Activated CD4-positive, alpha-beta T cell treated with anti-CD3 and anti-CD28 coated beads for 36 hours (primary cell): ENCODE data around the gene TNS4. TPM values are rescaled to one million over a fixed set of nuclear protein-coding genes. Genes with fewer than 3 reads are reported as not detected.

Experiments
- ATAC-seq: fragments of 200-7000 bp; cut with Tn5 transposase; one replicate; pipeline ENCODE4 v1.10.0; 2021; ENCODE audit warnings: mild to moderate bottlenecking, moderate library complexity
- CTCF ChIA-PET: fragments of 350-600 bp; sonication (Branson Sonifier 250); formaldehyde crosslinking; loops from one replicate; lab custom pipeline; 2021; ENCODE audit warnings: antibody characterized with exemption; lab: Charles Lee
- POLR2A ChIA-PET: fragments of 350-600 bp; sonication (Branson Sonifier 250); formaldehyde crosslinking; loops from one replicate; lab custom pipeline; 2021; ENCODE audit warnings: antibody characterized with exemption, inconsistent platforms; lab: Charles Lee
- DNase-seq: peaks from one replicate; pipeline ENCODE4 v3.0.0-alpha.2; 2020
- H3K27ac Mint-ChIP-seq: one replicate; pipeline ENCODE4 v1.8.0; 2021; ENCODE audit warnings: mixed read lengths
- H3K27me3 Mint-ChIP-seq: one replicate; pipeline ENCODE4 v1.8.0; 2021; ENCODE audit warnings: mixed read lengths
- H3K36me3 Mint-ChIP-seq: one replicate; pipeline ENCODE4 v1.8.0; 2021; ENCODE audit warnings: low read depth, mixed read lengths
- H3K4me1 Mint-ChIP-seq: one replicate; pipeline ENCODE4 v1.8.0; 2021; ENCODE audit warnings: mixed read lengths
- H3K4me3 Mint-ChIP-seq: one replicate; pipeline ENCODE4 v1.8.0; 2021; ENCODE audit warnings: mild to moderate bottlenecking, moderate library complexity, mixed read lengths
- H3K9me3 Mint-ChIP-seq: one replicate; pipeline ENCODE4 v1.8.0; 2021; ENCODE audit warnings: low read depth, mixed read lengths
- intact Hi-C, 2 experiments: fragments of 100-400 bp; cut with DNase I in 1 of 2; cut with micrococcal nuclease in 1 of 2; formaldehyde crosslinking; loops; one replicate each; pipeline versions ENCODE4 v1.14.2 to v1.15.1; 2022 to 2024; cut with DNase I, micrococcal nuclease
- total RNA-seq, 2 experiments: library from RNA; stranded (reverse); gene quantifications; one replicate each; pipeline ENCODE4 v1.2.3, GENCODE V29; 2021

The TNS4 gene
- total RNA-seq, 2 experiments from 2014 or later, result 10.8 to 12.8 TPM

DNA sequence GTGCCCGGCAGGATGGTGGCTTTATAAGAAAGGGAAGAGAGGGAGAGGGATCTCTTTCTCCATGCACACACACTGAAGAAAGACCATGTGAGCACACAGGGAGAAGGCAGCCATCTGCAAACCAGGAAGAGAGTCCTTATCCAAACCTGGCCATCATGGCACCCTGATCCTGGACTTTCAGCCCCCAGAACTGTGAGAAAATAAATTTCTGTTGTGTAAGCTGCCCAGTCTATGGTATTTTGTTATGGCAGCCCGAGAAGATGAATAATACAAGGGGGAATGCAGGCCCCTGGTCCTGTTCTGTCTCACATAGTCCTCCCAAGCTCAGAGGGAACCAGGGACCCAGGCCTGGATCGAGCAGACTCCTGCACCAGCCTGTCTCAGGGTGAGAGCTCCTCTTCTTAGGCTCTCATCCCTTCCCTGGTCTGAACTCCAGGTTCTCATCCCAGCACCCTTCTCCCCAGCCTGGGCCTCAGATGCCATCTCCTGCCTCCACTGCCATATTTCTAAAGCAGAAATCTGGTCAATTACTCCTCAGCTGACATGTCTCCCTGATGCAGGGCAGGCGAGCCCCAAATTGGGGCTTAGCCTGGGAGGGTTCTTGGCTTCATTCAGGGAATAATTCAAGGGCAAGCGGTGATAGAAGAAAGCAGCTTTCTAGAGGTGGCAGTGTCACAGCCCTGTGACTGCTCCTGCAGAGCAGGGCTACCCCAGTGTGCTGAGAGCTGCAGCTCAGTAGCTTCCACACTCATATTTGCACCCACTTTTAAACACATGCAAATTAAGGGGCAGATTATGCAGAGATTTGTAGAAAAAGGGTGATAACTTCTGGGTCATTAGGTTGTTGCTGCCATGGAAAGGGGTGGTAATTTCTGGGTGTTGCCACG is 29.3 kb downstream of the TNS4 start:
- ChIA-PET POLR2A (interaction anchor here (0.6 kb wide), 1 partner anchor 143 kb away, joined by 14 read pairs; no protein-coding TSS in a partner anchor), CTCF (interaction anchor here (0.8 to 1.3 kb wide), 4 partner anchors 9 to 63 kb away, joined by 3 read pairs; partner anchors contain the start of gene TNS4)
- H3K4me1 Mint-ChIP-seq, result peaks cover 8% of the 10 kb centered on the region
- intact Hi-C loops, result loop anchor here in 1 of 2 experiments (10.0 kb wide), 1 partner anchor 47 kb away; no protein-coding TSS in a partner anchor
- no peak for DNase-seq
- no peaks in the 10 kb centered on the region for H3K36me3 Mint-ChIP-seq
- ATAC-seq, result no peak
- peaks cover 2% of the 10 kb centered on the region for H3K27me3 Mint-ChIP-seq
- H3K4me3 Mint-ChIP-seq, result no peak overlapping the region
- H3K9me3 Mint-ChIP-seq, result no peaks in the 10 kb centered on the region
- H3K27ac Mint-ChIP-seq, result no peak overlapping the region

DNA sequence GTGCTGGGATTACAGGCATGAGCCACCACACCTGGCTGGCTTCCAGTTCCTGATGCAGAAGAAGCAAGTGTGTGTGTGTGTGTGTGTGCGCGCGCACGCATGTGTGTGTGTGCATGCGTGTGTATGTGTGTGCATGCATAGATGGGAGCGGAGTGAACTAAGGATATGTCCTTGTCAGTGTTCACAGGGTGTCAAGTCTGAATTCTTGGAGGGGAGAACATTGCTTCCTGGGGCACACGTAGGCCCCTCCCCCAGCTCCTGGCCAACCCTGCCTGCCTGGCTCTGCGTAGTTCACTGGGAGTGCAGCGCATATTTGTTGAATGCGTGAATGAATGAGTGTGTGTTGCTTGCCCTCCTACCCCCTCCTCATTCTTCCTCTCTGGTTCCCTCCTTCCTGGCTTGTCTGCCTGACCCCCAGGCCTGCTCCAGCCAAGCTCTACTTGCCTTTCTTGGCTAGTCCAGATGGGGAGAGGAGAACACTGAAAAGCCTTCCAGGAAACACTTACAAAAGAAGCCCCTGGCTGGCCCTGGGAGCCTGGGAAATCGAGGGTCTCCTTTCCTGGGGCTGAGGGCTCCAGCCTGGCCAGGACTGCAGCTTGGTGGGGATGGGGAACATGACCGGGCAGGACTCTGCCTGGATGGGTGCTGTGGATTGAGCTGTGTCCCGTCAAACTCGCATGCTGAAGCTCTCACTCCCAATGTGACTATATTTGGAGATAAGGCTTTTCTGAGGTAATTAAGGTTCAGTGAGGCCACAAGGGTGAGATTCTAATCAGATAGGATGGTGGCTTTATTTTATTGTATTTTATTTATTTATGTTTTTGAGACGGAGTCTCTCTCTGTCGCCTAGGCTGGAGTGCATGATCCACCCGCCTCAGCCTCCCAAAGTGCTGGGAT is 30.2 kb downstream of the TNS4 start:
- no peak overlapping the region for H3K27ac Mint-ChIP-seq

DNA sequence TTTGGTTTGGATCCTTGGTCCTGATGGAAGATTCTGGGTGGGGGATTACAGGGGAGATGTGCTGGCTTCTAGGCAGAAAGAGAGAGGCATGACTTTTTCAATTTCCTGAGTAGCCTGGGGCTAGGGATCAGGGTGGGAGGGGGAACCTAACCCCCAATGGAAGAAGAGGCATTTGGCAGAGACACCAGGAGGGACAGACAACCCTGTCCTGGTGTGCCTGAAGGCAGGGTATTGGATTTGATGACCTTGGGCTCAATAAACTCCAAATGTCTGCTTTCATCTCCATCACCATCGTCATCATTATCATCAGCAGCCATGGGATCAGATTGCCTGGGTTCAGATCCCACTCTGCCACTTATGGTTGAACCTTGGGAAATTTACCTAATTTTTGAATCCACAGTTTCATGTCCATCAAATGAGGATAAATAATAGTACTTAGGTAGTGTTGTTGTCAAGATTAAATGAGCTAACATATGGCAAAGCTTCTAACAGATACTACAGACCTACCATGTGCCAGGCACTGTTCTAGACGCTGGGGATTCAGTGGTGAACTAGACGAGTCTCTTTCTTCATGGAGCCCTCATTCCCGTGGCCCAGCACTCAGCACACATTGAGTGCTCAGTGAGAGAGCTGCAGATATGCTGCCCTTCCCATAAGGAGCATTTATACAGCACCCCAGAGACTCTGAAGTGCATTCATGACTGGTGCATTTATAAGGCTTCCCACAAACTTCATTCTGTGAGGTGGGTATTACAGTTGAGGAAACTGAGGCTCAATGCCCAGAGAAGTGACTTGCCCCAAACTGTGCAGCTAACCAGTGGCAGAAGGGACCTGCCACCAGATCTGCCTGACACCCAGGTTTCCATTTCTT is 31.4 kb downstream of the TNS4 start:
- no peaks in the 10 kb centered on the region for H3K9me3 Mint-ChIP-seq
- POLR2A ChIA-PET, result no interaction called here
- H3K4me1 Mint-ChIP-seq, result no peaks in the 10 kb centered on the region
- CTCF ChIA-PET, result interaction anchor here (0.7 kb wide), 2 partner anchors 10 to 96 kb away, joined by 3 to 4 read pairs; no protein-coding TSS in a partner anchor
- no peaks in the 10 kb centered on the region for H3K36me3 Mint-ChIP-seq
- no peak for DNase-seq
- H3K4me3 Mint-ChIP-seq, result no peak overlapping the region
- peaks cover 2% of the 10 kb centered on the region for H3K27me3 Mint-ChIP-seq
- H3K27ac Mint-ChIP-seq, result no peak overlapping the region
- no peak for ATAC-seq
- intact Hi-C loops, result loop anchor here in 1 of 2 experiments (10.0 kb wide), 1 partner anchor 45 kb away; no protein-coding TSS in a partner anchor

More for the DNA sequence above, 30.2 kb downstream of the TNS4 start:
- H3K36me3 Mint-ChIP-seq, result no peaks in the 10 kb centered on the region
- no peak overlapping the region for H3K4me3 Mint-ChIP-seq
- ChIA-PET POLR2A (no interaction called here), CTCF (interaction anchor here (0.8 to 1.3 kb wide), 3 partner anchors 10 to 64 kb away, joined by 3 read pairs; partner anchors contain the start of gene TNS4)
- DNase-seq (no peak), ATAC-seq (no peak)
- peaks cover 2% of the 10 kb centered on the region for H3K27me3 Mint-ChIP-seq
- H3K4me1 Mint-ChIP-seq, result peaks cover 1% of the 10 kb centered on the region
- intact Hi-C loops, result loop anchor here in 1 of 2 experiments (10.0 kb wide), 1 partner anchor 46 kb away; no protein-coding TSS in a partner anchor
- no peaks in the 10 kb centered on the region for H3K9me3 Mint-ChIP-seq

DNA sequence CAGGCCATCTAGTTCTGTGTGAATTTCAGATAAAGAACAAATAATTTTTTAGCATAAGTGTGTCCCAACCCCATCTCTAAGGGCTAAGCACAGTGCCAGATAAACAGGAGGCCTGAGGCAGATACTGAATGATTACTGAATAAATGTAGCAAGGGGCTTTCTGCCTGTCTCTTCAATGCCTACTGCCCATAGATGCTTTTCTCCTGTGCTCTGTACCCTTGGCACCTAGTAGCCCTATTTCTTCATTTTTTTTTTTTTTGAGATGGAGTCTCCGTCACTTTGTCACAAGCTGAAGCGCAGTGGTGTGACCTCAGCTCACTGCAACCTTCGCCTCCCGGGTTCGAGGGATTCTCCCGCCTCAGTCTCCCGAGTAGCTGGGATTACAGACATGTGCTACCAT is 32.9 kb downstream of the TNS4 start:
- intact Hi-C loops, result no loop called here
- Mint-ChIP-seq H3K9me3 (no peaks in the 10 kb centered on the region), H3K4me1 (no peaks in the 10 kb centered on the region), H3K27ac (no peak overlapping the region), H3K27me3 (peaks cover 2% of the 10 kb centered on the region), H3K36me3 (no peaks in the 10 kb centered on the region), H3K4me3 (no peak overlapping the region)
- ATAC-seq, result no peak
- POLR2A ChIA-PET, result no interaction called here
- CTCF ChIA-PET, result interaction anchor here (0.6 kb wide), 1 partner anchor 27 kb away, joined by 5 read pairs; no protein-coding TSS in a partner anchor
- no peak for DNase-seq

DNA sequence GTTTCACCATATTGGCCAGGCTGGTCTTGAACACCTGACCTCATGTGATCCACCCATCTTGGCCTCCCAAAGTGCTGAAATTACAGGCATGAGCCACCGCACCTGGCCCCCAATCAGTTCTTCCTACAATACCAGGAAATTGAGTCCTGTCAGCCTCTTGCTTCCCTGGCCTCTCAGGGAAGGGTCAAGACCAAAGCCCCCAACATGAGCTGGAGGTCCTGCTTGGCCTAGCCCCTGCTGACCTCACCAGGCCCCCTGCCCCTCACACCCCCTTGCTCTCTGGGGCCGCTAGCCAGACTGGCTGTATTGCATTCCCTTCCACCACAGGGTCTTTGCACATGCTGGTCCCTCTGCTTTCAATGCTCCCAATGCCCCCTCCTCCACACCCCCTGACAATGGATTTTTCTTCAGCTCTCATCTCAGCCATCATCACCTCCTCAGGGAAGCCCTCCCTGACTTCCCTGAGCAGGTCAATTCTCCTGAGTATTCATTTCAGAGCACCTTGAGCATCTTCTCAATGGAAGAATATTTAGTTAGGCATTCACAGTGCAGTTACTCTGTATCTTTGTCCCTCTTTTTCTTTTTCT is 34.0 kb downstream of the TNS4 start:
- peaks cover 2% of the 10 kb centered on the region for H3K27me3 Mint-ChIP-seq
- H3K36me3 Mint-ChIP-seq, result no peaks in the 10 kb centered on the region
- no peak for DNase-seq
- ATAC-seq, result no peak
- no peaks in the 10 kb centered on the region for H3K9me3 Mint-ChIP-seq
- H3K27ac Mint-ChIP-seq, result no peak overlapping the region
- CTCF ChIA-PET, result interaction anchor here (0.6 kb wide), 1 partner anchor 33 kb away, joined by 3 read pairs; no protein-coding TSS in a partner anchor
- POLR2A ChIA-PET, result interaction anchor here (0.8 kb wide), 1 partner anchor 9 kb away, joined by 4 read pairs; no protein-coding TSS in a partner anchor
- H3K4me3 Mint-ChIP-seq, result no peak overlapping the region
- no peaks in the 10 kb centered on the region for H3K4me1 Mint-ChIP-seq
- intact Hi-C loops, result no loop called here

DNA sequence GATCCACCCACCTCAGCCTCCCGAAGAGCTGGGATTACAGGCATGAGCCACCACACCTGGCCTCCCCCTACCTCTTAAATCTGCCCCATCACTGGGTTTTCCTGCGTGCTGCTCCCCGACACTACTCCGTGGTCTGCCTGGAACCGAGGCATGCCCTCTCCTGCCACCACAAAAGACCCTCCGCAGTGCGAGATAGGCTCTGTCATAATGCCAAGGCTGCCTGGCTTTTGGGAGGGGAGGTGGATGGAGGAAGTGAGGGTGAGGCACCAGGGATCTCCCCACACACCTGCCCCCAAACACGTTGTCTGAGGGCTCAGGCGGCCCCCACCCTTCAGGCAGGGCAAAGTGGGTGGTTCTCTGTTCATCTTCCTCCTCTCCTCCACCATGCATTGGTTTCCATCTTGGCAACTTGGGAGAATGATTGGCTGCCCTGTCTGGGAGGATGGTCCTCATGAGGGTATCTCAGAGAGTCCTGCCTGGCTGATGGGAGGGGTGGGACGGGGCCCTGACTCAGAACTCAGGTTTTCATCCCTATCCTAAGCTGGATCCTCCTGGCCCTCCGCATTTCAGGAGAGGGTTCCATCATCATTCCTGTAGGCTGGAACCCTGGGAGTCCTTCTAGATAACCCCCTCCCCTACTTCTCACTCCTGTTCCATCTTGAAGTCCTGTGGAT is 35.0 kb downstream of the TNS4 start:
- intact Hi-C loops, result no loop called here
- ATAC-seq (no peak), DNase-seq (no peak)
- Mint-ChIP-seq H3K4me3 (no peak overlapping the region), H3K27me3 (peaks cover 2% of the 10 kb centered on the region), H3K36me3 (no peaks in the 10 kb centered on the region), H3K4me1 (no peaks in the 10 kb centered on the region), H3K9me3 (no peaks in the 10 kb centered on the region), H3K27ac (no peak overlapping the region)
- ChIA-PET POLR2A (interaction anchor here (0.6 to 0.8 kb wide), 2 partner anchors 10 to 20 kb away, joined by 4 to 11 read pairs; no protein-coding TSS in a partner anchor), CTCF (interaction anchor here (0.6 to 1.2 kb wide), 3 partner anchors 12 to 32 kb away, joined by 3 read pairs; no protein-coding TSS in a partner anchor)

DNA sequence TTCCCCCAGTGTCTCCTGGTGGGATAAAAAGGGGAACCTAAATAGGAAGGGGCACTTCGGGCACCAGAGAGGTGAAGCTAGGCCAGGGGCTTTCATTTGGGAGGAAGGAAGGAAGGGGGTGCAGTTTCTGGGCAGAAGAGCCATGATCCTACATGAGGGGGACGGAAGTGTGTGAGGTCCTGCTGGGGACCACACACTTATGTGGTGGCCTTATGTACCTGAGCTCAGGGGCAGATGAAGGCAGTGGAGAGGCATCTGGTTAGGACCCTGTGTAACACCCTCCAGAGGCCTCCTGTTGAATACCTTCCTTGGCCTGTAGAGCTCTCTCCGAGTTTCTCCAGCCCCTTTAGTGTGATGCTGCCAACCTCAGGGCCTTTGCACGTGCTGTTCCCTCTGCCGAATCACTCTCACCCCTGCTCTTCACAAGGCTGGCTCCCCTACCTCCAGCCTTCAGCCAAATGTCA is 37.0 kb downstream of the TNS4 start:
- peaks cover 2% of the 10 kb centered on the region for H3K27me3 Mint-ChIP-seq
- intact Hi-C loops, result no loop called here
- no peaks in the 10 kb centered on the region for H3K9me3 Mint-ChIP-seq
- DNase-seq (no peak), ATAC-seq (no peak)
- ChIA-PET POLR2A (no interaction called here), CTCF (interaction anchor here (0.8 to 1.4 kb wide), 5 partner anchors 21 to 95 kb away, joined by 3 to 6 read pairs (median 4); partner anchors contain the start of gene IGFBP4)
- no peaks in the 10 kb centered on the region for H3K36me3 Mint-ChIP-seq
- no peaks in the 10 kb centered on the region for H3K4me1 Mint-ChIP-seq
- H3K27ac Mint-ChIP-seq, result no peak overlapping the region
- no peak overlapping the region for H3K4me3 Mint-ChIP-seq

DNA sequence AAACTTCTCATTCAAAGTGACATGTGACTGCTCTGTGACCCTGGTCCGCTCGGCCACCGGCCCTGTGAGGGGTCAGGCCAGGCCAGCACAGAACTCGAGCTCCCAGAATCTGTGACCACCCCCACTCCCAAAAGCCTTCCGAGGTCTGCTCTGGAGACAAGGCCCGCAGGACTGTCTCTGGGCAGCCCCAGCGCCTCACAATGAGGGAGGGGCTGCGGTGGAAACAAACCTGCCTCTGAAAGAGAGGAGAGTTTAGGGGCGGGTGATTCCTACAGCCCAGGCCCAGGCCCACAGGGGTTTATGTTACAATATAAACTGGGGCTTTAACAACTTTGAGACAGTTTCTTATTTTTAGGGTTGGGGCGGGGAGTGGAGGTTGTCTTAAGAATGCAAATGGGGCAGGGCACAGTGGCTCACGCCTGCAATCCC is 38.3 kb downstream of the TNS4 start:
- no peak overlapping the region for H3K4me3 Mint-ChIP-seq
- ATAC-seq (no peak), DNase-seq (no peak)
- no peaks in the 10 kb centered on the region for H3K36me3 Mint-ChIP-seq
- intact Hi-C loops, result no loop called here
- no peak overlapping the region for H3K27ac Mint-ChIP-seq
- H3K27me3 Mint-ChIP-seq, result peaks cover 2% of the 10 kb centered on the region
- ChIA-PET CTCF (interaction anchor here (0.6 to 1.3 kb wide), 5 partner anchors 11 to 100 kb away, joined by 3 read pairs; no protein-coding TSS in a partner anchor), POLR2A (interaction anchor here (0.6 to 0.7 kb wide), 2 partner anchors 19 to 462 kb away, joined by 3 to 5 read pairs; no protein-coding TSS in a partner anchor)
- no peaks in the 10 kb centered on the region for H3K4me1 Mint-ChIP-seq
- no peaks in the 10 kb centered on the region for H3K9me3 Mint-ChIP-seq

DNA sequence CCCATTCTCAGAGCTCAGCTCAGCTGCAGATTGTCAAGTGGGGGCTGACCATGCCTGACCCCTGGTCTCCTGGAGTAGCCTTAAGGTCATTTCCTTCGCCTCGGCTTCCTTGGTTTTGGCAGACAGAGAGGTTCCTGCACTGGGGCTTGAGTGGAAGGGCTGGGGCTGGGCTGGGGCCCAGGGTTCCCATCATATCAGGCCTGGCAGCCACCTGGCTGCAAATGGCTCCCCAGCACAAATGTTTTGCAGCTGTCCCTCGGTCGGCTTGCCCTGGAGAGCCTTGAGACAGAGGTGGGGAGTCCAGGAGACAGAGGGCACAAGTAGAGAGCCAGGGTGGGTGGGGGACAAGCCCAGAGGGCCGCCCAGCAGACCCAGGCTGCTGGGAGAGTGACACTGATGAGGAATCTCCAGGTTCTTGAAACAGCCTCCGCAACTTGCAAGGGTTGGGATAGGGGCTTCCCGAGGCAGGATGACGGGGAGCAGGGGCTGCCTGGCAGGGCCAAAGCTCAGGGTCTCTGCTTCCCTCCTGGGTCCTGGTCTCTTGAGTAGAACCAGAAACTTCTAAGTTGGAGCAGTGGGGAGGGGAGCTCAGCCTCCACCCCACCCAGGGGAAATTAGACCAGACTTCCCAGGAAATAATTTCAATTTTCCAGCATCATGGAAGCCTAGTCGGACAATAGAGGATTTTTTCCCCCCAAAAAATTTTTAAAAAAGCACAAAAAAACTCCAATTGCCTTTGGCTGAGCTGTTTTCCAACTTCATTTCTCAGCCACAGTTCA is 38.9 kb downstream of the TNS4 start:
- intact Hi-C loops, result no loop called here
- Mint-ChIP-seq H3K9me3 (no peaks in the 10 kb centered on the region), H3K27me3 (peaks cover 1% of the 10 kb centered on the region), H3K36me3 (peaks cover 2% of the 10 kb centered on the region), H3K4me1 (no peaks in the 10 kb centered on the region), H3K4me3 (no peak overlapping the region), H3K27ac (no peak overlapping the region)
- DNase-seq, result no peak
- ChIA-PET POLR2A (interaction anchor here (0.6 kb wide), 1 partner anchor 19 kb away, joined by 3 read pairs; no protein-coding TSS in a partner anchor), CTCF (interaction anchor here (0.6 to 1.3 kb wide), 5 partner anchors 10 to 99 kb away, joined by 3 read pairs; no protein-coding TSS in a partner anchor)
- no peak for ATAC-seq
